ENCODE data around the gene TMEM89.

The TMEM89 gene

DNA sequence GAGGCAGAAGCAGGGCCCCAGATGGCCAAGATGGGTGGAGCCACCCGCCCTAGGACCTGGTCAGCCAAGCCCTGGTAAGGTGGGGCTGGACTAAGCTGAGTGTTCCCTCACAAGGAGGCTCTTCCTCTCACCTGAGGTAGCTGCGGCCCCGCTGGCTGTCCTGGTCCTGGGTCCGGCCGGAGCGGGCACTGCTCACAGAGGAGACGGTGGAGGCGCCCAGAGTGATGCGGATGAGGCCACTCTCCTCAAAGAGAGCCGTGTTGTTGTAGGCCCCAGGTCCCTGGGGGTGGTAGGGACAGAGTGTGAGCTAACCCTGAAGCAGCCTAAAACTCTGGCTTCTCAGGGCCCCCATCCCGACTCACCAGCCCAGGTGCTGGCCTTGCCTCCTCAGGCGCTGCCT is 21.0 kb upstream of the TMEM89 start:
- TF ChIP-seq, protein P1, sequence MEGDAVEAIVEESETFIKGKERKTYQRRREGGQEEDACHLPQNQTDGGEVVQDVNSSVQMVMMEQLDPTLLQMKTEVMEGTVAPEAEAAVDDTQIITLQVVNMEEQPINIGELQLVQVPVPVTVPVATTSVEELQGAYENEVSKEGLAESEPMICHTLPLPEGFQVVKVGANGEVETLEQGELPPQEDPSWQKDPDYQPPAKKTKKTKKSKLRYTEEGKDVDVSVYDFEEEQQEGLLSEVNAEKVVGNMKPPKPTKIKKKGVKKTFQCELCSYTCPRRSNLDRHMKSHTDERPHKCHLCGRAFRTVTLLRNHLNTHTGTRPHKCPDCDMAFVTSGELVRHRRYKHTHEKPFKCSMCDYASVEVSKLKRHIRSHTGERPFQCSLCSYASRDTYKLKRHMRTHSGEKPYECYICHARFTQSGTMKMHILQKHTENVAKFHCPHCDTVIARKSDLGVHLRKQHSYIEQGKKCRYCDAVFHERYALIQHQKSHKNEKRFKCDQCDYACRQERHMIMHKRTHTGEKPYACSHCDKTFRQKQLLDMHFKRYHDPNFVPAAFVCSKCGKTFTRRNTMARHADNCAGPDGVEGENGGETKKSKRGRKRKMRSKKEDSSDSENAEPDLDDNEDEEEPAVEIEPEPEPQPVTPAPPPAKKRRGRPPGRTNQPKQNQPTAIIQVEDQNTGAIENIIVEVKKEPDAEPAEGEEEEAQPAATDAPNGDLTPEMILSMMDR (conservative IDR thresholded peaks at IDR 0.05; ENCODE audit: low read depth, low read length) = no peak
- DNase-seq (ENCODE audit: low read depth) = no peak
- H3K4me3 ChIP-seq (ENCODE audit: low read length) = no peak overlapping the region

DNA sequence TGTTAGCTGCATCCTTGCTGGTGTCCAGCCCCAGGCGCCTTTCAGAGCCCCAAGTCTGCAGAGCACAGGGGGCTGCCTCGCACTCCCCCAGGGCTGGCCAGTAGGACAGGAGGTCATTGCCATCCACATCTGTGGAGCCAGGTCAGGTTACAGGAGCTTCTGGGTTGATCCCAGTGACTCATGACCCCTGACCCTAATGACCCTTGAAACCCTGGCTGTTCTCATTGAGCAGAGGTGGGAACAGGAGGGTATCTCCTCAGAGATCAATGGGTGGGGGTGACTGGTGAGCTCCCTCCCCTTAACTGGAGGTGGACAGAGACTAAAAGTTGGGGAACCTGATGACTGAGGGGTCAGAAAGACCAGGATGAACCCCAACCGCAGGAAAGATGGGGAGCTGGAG is 19.8 kb upstream of the TMEM89 start:
- H3K4me3 ChIP-seq (ENCODE audit: low read length) = no peak overlapping the region
- TF ChIP-seq, protein P1 (conservative IDR thresholded peaks at IDR 0.05; ENCODE audit: low read depth, low read length) = no peak
- DNase-seq (ENCODE audit: low read depth) = no peak

DNA sequence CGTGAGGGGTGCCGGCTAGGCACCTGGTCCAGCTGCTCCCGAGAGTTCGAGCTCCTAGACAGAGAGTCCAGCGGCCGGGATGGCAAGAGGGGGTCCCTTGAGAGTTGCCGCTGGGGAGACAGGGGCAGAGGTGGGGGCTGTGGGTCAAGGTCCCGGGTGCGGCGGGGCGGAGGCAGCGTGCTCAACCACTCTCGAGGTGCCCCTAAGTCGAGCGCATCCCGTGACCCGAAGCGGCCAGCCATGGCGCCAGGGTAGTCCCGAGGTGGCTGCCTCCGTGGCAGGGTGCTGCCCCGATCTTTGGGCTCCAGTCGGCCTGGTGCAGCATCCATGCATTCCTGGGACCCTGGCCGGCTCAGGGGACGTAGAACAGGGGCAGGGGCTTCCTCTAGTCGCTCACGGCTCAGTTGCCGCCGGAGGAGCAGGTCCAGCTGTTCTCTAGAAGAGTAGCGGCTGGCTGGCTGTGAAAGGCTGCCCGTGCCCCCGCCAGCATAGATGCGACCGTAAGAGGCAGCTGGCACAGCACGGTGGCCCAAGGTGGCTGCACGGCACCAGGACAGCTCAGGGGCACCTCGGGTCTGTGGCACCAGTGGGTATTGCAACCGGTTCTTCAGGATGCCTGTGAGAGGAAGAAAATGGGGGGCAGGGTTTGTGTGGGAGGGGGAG is 18.5 kb upstream of the TMEM89 start:
- TF ChIP-seq, protein P1 (conservative IDR thresholded peaks at IDR 0.05; ENCODE audit: low read depth, low read length) = no peak
- H3K4me3 ChIP-seq (ENCODE audit: low read length) = no peak overlapping the region
- DNase-seq (ENCODE audit: low read depth) = no peak

DNA sequence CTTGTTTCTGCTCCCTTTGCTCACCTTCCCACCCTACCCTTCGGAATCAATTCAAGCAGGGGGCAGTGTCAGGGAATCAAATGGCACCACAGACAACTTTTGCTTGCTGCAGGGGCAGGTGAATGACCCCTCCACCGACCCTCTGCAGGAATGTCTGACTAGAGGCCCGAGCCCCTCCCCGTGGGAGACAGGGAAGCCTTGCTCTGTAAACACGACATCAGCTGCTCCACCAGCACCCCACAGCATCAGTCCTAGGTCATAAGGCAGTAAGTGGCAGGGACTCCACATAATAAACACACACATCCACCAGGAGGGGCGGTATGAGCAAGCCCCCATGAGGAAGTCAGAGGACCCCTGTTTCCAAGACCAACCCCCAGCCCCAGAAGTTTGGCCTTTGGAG is 15.7 kb upstream of the TMEM89 start:
- no peak for DNase-seq (ENCODE audit: low read depth)
- TF ChIP-seq, protein P1 (conservative IDR thresholded peaks at IDR 0.05; ENCODE audit: low read depth, low read length) = no peak
- no peak overlapping the region for H3K4me3 ChIP-seq (ENCODE audit: low read length)

DNA sequence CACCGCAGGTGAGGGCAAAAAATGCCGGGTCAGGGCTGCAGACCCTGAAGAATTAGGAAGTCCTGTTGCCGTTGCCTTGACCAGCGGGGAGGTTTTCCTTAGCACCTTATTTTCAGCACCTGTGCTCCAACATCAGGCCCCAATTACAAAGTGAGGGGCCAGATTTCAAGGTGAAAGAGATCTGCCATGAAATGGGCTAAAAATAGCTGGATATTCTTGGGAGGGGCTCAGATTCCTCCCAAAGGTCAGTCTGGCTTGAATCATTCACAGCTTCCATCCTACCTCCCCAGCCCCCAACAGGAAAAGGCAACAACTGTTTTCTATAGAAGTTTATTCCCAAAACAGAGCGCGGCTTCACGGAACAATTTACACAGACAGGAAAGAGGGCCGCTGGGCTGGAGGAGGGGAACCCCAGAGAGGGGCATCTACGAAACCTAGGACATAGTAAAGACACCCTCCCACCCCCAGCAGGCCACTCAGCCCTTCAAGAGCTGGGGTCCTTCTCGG is 14.6 kb upstream of the TMEM89 start:
- no peak for DNase-seq (ENCODE audit: low read depth)
- H3K4me3 ChIP-seq (ENCODE audit: low read length) = peak overlapping the region; percentile 81
- TF ChIP-seq, protein P1 (conservative IDR thresholded peaks at IDR 0.05; ENCODE audit: low read depth, low read length) = no peak

DNA sequence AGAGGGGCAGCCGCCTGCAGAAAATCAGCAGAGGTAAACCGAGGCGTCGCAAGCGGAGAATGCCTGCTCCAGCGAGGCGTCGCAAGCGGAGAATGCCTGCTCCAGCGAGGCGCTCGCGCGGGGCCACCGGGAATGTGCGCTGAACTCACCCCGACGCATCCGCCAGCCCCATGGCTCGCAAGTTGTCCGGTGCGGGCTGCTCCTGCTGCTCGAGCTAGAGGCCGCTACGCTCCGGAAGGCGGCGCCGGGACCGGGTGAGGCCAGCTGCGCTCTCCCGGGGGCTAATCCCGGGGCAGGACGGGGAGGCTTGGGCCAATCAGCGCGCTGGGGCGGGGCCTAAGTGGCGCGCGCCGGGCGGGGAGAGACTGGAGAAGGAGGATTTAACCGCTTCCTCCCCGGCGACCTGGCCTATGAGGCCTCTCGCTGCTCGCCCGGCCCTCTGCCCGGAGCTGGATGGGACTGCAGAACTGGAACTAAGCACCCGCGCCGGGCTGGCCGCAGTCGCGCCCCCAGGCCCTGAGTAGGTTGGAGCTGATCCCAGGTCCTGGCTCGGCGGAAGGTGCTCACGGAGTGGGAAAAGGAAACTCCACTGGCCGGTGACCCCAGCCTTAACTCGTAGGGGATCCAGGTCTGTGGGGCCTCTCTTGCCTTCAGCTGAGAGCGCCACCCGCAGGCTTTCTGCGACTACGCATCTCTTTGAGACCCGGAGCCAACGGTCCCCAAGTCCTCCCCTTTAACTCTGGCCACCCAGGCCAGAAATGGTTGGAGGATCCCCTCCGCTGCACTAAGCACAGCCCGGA is 13.9 kb upstream of the TMEM89 start, which contains the start of gene SLC26A6:
SLC26A6 (minus strand) TSS at position 240 of the 800 bp plus-strand sequence; CDS start at position 172, 68 bp downstream.
- peak; percentile 85 for DNase-seq (ENCODE audit: low read depth)
- H3K4me3 ChIP-seq (ENCODE audit: low read length) = peak within 1 kb of the TSS; percentile 81
- TF ChIP-seq, protein P1 (conservative IDR thresholded peaks at IDR 0.05; ENCODE audit: low read depth, low read length) = peak; percentile 73
